Measurements from ENCODE around the gene TREML4.

Gene TREML4

DNA sequence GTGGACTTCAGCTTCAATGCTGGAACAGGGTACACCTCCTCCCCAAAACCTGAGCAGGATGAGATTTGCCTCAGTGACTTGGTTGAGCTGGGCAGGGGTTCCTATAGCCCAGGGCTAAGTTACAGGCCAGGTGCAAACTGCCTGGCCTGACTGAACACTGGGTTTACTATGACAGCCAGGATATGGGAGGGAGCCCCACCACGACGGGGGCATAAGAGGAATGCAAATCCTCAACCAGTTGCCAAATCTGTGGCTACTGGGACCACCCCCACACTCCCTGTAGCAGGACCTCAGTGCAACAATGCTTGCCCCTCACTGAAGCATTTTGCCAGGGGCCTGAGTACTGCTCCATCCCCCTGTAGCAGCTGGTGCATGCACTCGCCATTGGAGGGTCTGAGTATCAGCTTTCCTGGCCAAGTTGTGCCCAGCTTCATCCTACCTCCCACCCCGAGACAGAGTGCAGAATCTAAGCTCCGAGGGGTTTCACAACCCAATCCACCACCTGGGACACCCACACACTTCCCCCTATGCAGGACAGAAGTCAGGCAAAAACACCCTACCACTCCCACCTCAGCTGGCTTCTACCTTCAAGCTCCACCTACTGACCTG is 27.6 kb downstream of the TREML4 start:
- DNase-seq, result no peak

DNA sequence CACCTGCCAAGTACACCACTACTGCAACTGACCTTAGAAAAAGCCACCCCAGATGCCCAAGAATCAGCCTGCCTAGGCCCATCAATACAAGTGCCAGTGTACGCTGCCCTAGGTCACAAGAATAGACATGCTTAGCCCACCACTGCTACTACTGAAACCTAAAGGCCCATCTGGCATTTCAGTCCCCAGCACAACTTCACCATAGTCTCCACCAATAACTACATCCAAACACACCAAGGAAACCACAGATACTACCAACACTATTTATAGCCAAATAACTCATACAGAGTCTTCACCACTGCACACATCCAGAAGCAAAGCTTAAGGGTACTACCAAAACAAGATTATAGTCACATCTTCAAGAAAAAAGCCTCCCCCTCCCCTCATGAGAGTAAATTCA is 28.2 kb downstream of the TREML4 start:
- no peak for DNase-seq

DNA sequence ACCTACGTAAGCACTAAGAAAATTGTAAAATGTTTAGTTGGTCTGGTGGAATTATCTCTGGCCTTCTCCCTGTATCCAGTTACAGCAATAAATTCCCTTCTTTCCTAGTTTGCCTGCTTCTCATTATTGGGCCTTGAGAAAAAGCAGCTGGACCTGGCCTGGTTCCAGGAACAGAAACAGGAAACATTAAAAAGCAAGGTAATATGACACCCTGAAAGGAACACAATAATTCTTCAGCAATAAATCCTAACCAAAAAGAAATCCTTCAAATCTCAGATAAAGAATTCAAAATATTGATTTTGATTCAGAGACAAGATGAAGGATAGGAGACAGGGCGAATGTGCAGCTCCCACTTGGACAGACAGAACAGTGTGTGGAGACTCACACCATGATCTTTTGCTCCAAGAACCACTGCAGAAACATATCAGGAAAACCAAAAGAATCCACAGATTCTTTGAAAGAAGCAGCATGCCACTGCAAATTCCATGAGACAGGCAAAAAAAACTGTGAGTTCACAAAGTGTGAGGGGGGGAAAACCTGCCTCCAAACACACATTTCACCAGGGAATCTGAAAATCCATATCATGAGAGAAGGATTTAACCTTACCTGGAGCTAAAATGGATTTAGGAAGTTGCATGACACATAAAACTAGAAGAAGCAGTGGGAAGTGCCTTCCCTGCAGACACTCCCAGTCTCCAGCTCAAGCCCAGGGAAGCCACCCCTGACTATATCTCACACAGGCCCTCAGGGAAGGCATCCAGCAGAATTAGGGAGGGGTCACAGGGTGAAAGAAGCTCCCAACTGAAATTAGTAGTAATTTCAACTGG is 29.4 kb downstream of the TREML4 start:
- peak; percentile 30 for DNase-seq

DNA sequence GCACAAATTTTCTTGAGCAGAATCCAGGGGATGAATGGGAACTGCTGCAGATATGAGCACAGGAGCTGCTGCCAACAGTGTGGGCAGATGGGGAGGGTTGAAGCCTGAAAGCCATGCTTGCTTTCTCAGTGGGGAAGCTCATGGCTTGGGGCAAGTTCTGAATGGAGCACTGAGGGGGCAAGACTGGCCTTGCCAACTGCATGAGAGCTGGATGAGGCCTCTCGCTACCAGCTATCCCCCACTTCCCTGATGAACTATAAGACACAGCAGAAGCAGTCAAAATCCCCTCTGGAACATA is 30.0 kb downstream of the TREML4 start:
- DNase-seq, result no peak

DNA sequence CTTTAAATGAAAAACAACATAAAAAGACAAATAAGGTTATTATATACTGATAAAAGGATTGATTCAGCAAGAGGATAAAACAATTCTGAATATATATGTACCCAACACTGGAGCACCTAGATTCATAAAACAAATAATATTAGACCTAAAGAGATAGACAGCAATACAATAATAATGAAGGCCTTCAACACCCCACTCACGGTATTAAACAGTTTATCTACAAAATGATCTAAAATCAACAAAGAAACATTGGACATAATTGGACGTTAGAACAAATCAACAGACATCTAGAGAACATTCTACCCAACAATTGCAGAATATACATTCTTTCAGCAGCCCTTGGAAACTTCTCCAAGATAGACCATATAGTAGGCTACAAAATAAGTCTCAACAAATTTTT is 34.3 kb downstream of the TREML4 start:
- no peak for DNase-seq

DNA sequence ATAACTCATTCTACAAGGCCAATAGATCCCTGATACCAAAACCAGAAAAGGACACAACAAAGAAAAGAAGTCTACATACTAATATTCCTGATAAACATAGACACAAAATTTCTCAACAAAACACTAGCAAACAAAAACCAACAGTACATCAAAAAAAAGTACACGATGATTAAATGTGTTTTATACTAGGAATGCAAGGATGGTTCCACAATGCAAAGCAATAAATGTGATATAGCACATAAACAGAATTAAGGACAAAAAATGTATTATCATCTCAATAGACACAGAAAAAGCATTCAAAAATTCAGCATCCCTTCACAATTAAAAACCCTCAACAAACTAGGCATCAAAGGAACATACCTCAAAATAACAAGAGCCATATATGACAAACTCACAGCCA is 35.1 kb downstream of the TREML4 start:
- no peak for DNase-seq

DNA sequence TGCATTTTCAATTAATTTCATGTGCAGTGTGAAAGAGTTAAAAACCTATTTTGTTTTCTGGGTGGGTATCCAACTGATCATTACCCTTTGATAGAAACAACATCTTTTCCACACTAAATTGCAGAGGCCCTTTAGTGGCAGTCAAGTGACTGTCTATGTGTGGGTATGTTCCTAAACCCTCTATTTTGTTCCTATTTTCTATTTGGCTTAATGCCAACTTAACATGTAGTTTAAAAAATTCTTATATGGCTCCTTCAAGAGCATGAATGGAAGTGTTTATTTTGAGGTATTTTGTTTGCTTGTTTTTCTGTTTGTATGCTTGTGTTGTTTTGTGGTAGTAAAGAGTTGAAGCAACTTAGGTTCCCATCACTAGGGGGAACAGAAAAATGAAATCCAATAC is 38.4 kb downstream of the TREML4 start:
- DNase-seq, result no peak

DNA sequence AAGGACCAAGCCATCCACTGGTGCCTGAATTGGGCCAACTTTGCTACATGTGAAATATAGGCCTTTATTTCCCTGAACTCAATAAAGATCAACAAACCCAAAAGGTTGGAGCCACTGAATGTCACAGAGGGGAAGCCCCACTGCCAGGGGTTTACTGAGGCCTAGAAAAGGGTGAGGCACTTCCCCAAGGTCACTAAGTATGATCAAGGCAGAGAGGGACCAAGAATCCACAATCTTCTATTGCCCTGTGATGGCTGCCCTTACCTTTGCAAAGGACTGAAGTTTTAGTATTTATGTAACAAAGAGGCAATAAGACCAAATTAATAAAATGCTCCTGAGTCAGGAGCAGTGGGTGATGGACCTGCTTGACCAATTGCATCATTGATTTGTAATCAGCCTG is 40.3 kb downstream of the TREML4 start:
- DNase-seq, result no peak

DNA sequence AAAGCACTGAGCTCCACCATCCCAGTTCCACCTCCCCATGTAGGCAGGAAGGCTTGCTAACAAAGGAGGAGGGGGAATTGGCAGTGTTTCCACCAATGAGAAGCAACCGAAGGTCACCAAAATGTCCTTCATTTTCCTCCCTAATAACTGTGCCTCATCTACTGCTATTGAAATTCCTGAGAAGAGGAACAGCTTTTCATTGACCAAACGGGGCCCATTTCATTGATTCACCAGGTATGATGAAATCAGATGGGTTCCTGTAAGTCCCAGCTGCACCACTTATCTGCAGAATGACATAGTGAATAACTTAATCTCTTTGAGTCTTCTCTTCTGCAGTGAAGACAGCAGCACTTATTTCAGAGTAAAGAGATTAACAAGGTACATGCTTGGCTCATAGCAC is 41.0 kb downstream of the TREML4 start:
- DNase-seq, result no peak

DNA sequence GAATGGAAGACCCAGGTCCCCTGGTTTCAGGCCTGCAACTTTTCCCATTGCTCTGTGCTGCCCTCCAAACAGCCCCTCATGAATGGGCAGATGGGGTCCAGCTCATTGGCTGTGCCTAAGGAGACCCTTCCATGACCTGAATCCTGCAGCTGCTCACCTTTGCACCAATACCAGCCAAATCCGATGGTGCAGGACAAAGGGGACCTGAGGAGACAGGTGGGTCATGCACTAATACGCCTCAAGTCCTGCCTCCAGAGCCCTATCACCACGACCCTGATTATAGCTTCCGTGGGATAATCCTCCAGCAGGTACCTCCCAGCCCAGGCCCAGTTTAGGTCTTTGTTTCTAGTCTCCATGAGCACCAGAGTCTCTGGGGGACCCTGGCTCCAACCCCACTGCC is 41.6 kb downstream of the TREML4 start:
- DNase-seq, result no peak

DNA sequence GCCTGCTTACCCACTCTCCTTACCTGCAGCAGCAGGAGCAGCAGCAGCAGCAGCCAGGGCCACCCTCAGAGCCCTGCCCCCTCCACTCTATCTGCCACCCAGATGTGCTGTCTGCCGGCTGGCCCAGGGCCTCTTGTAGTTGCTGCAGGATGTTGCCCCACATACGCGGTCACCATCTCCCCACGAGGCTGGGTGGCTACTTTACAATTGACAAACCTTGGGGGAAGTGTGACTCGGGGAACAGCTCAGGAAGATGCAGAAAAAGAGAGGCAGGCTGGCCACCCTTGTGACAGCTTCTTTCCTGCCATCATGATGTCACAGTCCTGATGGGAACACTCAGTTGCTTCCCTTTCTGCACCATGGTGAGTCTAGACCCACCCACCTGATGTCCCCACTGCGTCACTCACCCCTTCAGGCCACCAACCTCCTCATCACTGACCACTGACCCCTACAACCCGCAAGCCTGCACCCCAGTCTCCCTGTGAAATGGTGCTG is 43.8 kb downstream of the TREML4 start:
- DNase-seq, result no peak

DNA sequence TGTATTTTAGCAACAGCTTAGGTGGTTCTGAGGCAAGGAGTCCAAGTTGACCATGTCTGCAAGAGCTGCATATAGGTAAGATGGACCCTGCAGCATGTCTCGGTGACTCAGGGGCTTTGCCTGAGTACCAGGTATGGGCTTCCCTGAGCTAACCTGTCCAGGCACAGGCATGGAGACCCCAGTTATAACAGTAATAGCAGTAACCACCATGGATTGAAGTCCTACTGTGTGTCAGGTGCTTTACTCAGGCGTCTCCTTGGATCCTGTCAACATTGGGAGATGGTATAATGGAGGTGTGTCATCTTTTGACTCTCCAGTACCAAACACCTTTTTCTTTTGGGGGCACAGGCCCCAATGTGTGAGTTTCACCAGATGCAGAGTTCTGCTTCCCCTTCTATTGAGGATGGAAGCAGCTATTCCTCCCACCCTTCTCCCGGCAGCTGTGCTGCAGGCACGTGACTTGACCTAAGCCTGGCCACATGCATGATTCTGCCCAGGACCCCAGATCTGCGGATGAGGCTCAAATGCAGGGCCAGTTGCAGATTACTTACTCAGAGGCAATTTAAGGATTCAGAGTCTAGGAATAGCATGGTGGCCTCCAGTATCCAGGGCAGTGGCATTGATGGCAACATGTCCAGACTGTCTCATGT is 44.6 kb downstream of the TREML4 start:
- no peak for DNase-seq

DNA sequence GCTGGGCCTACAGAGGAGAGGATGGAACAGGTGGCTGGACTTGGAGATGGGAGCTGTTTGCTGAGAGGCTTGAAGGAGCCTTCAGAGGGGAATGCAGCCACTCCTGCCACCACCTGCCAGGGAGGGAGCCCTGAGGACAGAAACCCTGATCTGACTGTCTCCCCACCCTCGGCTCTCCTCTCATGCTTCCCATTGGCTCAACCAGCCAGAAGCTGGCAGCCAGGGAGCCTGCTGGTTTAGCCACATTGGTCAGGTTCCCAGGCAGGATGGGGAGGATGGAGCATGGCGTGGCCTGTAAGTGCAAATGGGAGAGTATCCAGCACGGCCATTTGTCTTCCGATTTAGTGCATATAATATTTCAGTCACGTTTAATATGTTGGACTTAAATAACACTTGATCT is 45.6 kb downstream of the TREML4 start:
- no peak for DNase-seq

DNA sequence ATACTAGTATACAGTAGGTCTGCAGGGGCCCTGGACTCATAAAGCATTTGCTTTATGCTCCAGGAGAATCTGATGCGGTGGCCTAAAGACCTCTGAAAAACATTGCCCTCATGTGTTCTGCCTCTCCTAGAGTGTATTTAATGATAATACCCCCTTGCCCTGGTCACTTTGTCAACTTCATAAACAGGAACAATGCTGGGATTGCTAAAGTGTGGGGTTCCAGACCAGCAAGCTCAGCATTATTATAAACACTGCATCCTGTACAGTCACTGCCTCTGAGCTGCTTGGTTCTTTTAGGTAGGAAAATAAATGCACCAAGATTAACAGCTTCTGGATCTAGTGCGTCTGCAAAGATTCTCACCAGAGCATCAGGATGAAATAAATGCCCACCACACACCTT is 46.1 kb downstream of the TREML4 start:
- no peak for DNase-seq

DNA sequence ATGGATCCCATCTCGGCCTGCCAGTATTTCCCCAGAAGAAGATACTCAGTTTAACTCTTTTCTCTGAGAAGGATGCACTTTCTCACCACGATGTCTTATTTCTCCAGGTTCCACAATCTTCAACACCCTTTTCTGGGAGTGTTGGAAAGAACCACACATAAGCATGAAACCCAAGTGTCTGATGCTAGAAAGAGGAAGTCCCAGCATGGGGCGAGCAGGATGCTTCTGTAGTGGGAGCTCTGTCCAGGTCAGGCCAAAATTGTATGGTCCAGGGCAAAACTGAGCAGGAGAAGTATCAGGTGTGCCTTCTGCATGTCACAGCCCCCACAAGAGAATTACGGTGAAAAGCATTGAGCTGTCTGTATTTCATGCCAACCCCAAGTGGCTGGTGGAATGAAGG is 47.3 kb downstream of the TREML4 start:
- DNase-seq, result no peak

DNA sequence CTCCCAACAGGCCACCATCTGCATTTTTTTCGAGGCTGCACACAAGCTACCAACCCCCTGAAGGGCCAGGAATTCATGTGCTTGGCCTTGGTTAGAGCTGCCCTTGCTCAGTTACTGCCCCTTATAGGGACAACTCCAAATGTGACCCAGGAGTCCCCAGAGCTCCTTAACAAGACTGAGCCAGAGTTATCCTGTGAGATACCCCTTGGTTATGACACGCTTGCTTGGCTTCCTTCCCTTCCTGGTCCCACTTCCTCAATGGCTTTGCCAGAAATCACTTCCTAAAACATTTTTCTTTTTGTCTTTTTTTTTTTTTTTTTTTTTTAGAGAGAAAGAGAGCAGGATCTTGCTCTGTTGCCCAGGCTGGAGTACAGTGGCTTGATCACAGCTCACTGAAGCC is 49.5 kb downstream of the TREML4 start:
- no peak for DNase-seq

DNA sequence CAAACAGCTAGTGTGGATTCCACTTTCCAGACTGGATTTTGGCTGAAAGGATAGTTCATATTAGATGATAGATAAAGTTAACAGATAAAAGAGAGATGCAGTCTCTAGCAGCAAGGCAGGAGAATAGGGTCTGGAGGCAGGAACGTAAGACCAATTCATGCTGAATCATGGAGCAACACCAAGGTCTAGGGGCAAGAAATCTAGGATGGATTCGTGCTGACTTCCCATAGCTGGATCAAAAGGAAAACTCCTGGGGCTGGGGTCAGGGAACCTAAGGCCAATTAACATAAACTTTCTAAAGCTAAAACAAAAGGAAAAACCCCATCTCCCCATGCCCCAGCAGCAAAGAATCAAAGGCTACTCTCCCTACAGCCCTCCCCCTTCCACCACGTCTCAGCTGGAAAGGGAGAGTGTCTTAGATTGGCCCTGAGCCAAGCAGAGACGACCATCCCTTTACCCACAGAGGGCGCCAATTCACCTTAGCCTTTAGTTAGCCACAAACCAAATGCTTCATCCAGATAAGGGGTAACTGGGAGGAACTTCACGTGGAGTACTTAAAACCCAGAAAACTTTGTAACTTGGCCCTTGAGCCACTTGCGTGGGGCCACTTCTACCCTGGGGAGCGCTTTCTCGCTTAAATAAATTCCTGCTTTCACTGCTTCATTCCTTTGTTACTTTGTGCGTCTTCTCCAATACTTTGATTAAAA is 50.7 kb downstream of the TREML4 start:
- DNase-seq, result peak; percentile 68

DNA sequence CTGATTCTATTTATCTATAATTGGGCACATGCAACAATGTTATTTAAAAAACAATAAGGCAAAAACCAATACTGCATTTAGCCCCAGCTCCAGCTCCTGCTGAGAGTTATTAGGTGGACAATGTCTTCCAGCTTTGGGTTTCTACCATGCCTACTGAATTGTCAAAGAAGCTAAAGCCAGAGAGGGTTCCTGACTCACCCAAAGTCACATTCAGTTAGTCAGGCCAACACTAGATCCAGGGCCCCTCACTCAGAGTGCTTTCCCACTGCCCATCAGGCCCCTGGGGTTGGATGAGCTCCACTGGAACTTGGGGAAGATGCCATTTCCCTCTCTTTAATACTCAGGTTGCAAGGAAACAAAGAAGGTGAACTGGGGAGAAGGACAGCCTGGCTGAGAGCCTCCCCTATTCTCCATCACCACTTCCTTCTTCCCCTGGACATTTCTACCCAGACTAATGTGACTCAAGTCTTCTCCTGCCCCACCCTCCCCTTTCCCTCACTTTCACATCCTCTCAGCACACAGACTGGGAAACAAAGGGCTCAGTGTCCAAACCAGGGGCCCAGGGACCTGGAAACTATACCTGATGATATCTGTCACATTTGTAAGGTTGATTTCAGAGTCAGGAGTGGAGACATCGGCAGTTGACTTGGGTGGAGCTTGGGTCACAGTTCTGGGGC is 52.4 kb downstream of the TREML4 start:
- DNase-seq, result no peak

DNA sequence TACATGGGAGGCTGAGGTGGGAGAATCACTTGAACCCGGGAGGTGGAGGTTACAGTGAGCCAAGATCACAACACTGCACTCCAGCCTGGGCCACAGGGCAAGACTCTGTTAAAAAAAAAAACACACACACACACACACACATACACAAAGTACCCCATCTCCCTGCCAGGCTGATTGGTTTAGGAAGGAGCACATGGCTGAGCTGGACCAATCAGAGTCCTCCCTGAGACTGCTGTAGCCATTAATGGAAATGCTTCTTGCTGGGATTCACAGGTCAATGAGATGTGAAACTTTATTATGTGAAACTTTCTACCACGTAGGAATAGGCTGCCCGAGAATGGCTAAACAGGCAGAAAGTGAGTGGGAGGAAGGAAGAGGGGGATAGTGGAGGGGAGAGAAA is 55.5 kb downstream of the TREML4 start:
- DNase-seq, result no peak

DNA sequence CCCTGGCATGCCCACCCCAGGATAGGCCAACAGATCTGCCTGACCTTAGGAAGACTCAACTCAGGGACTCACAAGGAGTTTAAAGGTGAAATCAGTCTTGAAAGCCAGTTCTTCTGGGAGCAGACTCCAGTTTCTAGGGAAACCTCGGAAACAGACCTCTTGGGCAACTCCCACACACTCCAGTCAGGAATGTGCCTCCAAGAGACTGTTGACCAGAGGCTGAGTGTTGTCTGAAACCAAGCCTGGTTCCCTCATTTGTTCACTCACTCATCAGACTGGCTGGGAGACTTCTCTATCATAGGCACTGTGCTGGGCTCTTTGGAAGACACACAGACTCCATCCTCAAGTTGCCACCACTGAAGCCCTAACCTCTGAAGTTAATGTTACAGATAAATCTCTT is 56.6 kb downstream of the TREML4 start:
- DNase-seq, result no peak

DNA sequence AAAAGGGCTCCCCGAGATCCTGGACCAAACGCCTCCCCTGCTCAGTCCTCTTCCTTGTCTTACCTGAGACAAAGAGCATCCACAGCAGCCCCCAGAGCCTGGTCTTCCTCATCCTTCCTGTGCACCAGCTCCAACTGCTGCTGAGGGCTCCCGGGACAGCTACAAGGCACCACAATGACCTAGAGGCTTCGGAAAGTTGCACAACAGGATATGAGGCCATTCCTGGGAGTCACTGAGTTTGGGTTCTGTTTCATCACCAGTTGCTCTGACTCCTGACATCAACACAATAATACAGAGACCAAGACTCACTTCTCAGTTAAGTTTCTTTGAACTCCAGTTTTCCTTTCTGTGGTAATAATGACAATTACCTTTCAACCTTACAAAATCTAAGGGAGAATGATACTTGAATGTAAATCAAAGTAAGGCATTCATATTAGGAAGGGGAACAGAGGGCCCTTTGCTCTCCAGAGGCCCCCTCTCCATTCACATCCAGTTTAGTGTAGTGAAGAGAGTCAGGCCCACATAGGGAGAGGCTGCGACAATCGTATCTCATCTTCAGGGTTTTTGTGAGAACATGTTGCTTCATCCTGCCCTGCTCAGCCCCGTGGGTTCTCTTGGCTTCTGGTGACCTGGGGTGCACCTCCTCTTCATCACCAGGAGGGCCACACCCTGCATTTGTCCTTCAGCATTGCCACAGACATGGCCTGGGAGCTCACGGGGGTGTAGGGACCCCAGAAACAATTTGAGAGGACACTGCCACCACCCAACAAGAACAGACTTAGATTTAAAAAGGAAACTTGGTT is 58.6 kb downstream of the TREML4 start, which contains the start of gene TREM1:
TSS of gene TREM1 (minus strand) at position 139 of the 803 bp plus-strand sequence. CDS start at position 112, 27 bp downstream.
- no peak for DNase-seq
